GM04503 (cell line): ENCODE results near the gene TNS4.

Experiments
- DNase-seq: peaks from one replicate; pipeline ENCODE4 v3.0.0-alpha.2; 2012; ENCODE audit warnings: low read depth

TNS4 gene

GRCh38 chr17:40472733-40473452 is 28.5 kb downstream of the TNS4 start:
- DNase-seq: no peak

GRCh38 chr17:40471846-40472732 is 29.3 kb downstream of the TNS4 start:
- DNase-seq: no peak

- DNase-seq: no peak
These were observed 30.2 kb downstream of the TNS4 start for GRCh38 chr17:40470932-40471828.

GRCh38 chr17:40469805-40470675 is 31.4 kb downstream of the TNS4 start:
- no peak for DNase-seq

GRCh38 chr17:40468560-40468959 is 32.9 kb downstream of the TNS4 start:
- no peak for DNase-seq

- no peak for DNase-seq
These were observed 34.0 kb downstream of the TNS4 start for GRCh38 chr17:40467281-40467867.

- no peak for DNase-seq
These were observed 35.0 kb downstream of the TNS4 start for GRCh38 chr17:40466298-40466971.

- no peak for DNase-seq
These were observed 37.0 kb downstream of the TNS4 start for GRCh38 chr17:40464392-40464855.

- no peak for DNase-seq
These were observed 38.3 kb downstream of the TNS4 start for GRCh38 chr17:40463122-40463550.

GRCh38 chr17:40462343-40463121 is 38.9 kb downstream of the TNS4 start:
- no peak for DNase-seq

GRCh38 chr17:40461732-40462342 is 39.6 kb downstream of the TNS4 start:
- no peak for DNase-seq

GRCh38 chr17:40460968-40461731 is 40.3 kb downstream of the TNS4 start:
- DNase-seq: no peak

- no peak for DNase-seq
These were observed 40.8 kb downstream of the TNS4 start for GRCh38 chr17:40460604-40460967.

GRCh38 chr17:40459636-40460603 is 41.5 kb downstream of the TNS4 start:
- no peak for DNase-seq

GRCh38 chr17:40458851-40459482 is 42.5 kb downstream of the TNS4 start:
- no peak for DNase-seq
